ENCODE data around the gene CERS2. TPM values are rescaled to one million over a fixed set of nuclear protein-coding genes. Genes with fewer than 3 reads are reported as not detected.

The CERS2 gene
- polyA plus RNA-seq, 1 of the 3 experiments (the other 2 are of a cell fraction), result 150 TPM

- Histone ChIP-seq H3K27ac (ENCODE audit: low read depth in 2 of 2, low read length in 1 of 2) (peak overlapping the region in 1 of 2 experiments; percentile 54; a peak in 1 of 4 replicates), H3K36me3 (replicated peaks in 1 of 2; ENCODE audit: control insufficient read depth in 1 of 2, insufficient read depth in 2 of 2, low read length in 1 of 2) (peaks cover 26 to 30% of the 10 kb centered on the region in 2 experiments)
- POLR2A ChIA-PET, result interaction anchor here (0.6 to 1.6 kb wide), 2 partner anchors 12 to 279 kb away, joined by 3 to 4 read pairs; no protein-coding TSS in a partner anchor
Measured at GRCh38 chr1:150970808-150971582, 3.6 kb downstream of the CERS2 start.

More at GRCh38 chr1:150970808-150971582, 3.6 kb downstream of the CERS2 start:
- CTCF ChIA-PET, result interaction anchor here (1.0 to 2.2 kb wide), 4 partner anchors 8 to 36 kb away, joined by 3 to 12 read pairs (median 5); partner anchors contain the start of genes ANXA9 and MINDY1
- no peaks in the 10 kb centered on the region for H3K9me2 ChIP-seq
- H3K4me3 ChIP-seq (ENCODE audit: low read depth in 2 of 2, low read length in 1 of 2), result no peak overlapping the region
- H2AFZ ChIP-seq (ENCODE audit: low read depth), result no peak overlapping the region
- no peak overlapping the region for H3K9ac ChIP-seq
- H3K4me1 ChIP-seq (ENCODE audit: control insufficient read depth in 1 of 2, insufficient read depth in 2 of 2, low read depth in 1 of 2, low read length in 1 of 2), result peaks cover 21 to 31% of the 10 kb centered on the region in 2 experiments
- H4K20me1 ChIP-seq (ENCODE audit: insufficient read depth), result peaks cover 53% of the 10 kb centered on the region
- H3F3A ChIP-seq (replicated peaks; ENCODE audit: insufficient read depth), result peaks cover 9% of the 10 kb centered on the region
- peak overlapping the region; percentile 89 for H3K4me2 ChIP-seq
- H3K79me2 ChIP-seq (ENCODE audit: insufficient read depth), result peaks cover 79% of the 10 kb centered on the region
- DNase-seq, result no peak
- 78% methylated on average over 11 of the region's 11 CpGs for WGBS (ENCODE audit: low lambda C conversion rate)
- TF ChIP-seq TCF12 (IDR thresholded peaks at IDR 0.05), result no peak
- no peak for TF ChIP-seq YY1 (IDR thresholded peaks at IDR 0.05; ENCODE audit: low read depth)
- no peak for TF ChIP-seq NRF1 (IDR thresholded peaks at IDR 0.05; ENCODE audit: low read depth, low read length)
- no peak for TF ChIP-seq GATA2 (CRISPR knock-in tag; IDR thresholded peaks at IDR 0.05)
- no peak for TF ChIP-seq IRF3 (IDR thresholded peaks at IDR 0.05; ENCODE audit: low read depth, low read length)
- no peak for TF ChIP-seq RAD21 (IDR thresholded peaks at IDR 0.05; ENCODE audit: low read length)
- no peak for TF ChIP-seq POLR2AphosphoS5 (IDR thresholded peaks at IDR 0.05; ENCODE audit: low read depth, low read length)
- no peak for TF ChIP-seq CHD2 (IDR thresholded peaks at IDR 0.05; ENCODE audit: low read length, partially characterized antibody)
- no peak for TF ChIP-seq EZH2phosphoT487 (IDR thresholded peaks at IDR 0.05; ENCODE audit: borderline replicate concordance, low read depth)
- no peak for TF ChIP-seq USF2 (IDR thresholded peaks at IDR 0.05; ENCODE audit: borderline replicate concordance, low read depth, low read length)
- TF ChIP-seq, protein P1, sequence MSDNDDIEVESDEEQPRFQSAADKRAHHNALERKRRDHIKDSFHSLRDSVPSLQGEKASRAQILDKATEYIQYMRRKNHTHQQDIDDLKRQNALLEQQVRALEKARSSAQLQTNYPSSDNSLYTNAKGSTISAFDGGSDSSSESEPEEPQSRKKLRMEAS (IDR thresholded peaks at IDR 0.05; ENCODE audit: low read depth), result no peak
- TF ChIP-seq ZBTB33 (IDR thresholded peaks at IDR 0.05; ENCODE audit: borderline replicate concordance, low read depth), result no peak
- no peak for TF ChIP-seq GABPA (IDR thresholded peaks at IDR 0.05; ENCODE audit: low read depth)
- no peaks in the 10 kb centered on the region for H3K9me3 ChIP-seq
- H3K27me3 ChIP-seq (ENCODE audit: insufficient read depth), result no peaks in the 10 kb centered on the region
